Caco-2 (cell line): ENCODE data around the gene CDK14. TPM values are rescaled to one million over a fixed set of nuclear protein-coding genes. Genes with fewer than 3 reads are reported as not detected.

Source experiments
- BruUV-seq: library from RNA; stranded (reverse); fragments of 400-500 nt; replicated peaks from 2 replicates; lab custom pipeline; 2021; lab: Mats Ljungman, UMichigan
- CTCF ChIA-PET: fragments of 300-600 bp; sonication (Branson Sonifier 250); formaldehyde crosslinking; loops from one replicate; lab custom pipeline; 2022; ENCODE audit warnings: antibody characterized with exemption; lab: Charles Lee
- POLR2A ChIA-PET: fragments of 300-600 bp; sonication (Branson Sonifier 250); formaldehyde crosslinking; loops from one replicate; lab custom pipeline; 2022; ENCODE audit warnings: antibody characterized with exemption; lab: Charles Lee
- DNase-seq, 2 experiments: peaks; one replicate each; pipeline versions ENCODE4 v3.0.0 to v3.0.0-alpha.2; 2020 to 2022
- H3K27me3 ChIP-seq: replicated peaks from 2 replicates; pipeline ENCODE4 v1.6.0; 2011; ENCODE audit warnings: low read length; ENCODE audit not compliant: control insufficient read depth, insufficient read depth
- H3K36me3 ChIP-seq: 2 replicates; pipeline ENCODE4 v1.5.1; 2011; ENCODE audit warnings: low read length; ENCODE audit not compliant: control insufficient read depth, insufficient read depth
- H3K4me1 ChIP-seq: fragments of 250-450 bp; sonication (Bioruptor Pico); 2 replicates; pipeline ENCODE4 v1.5.1; 2020; ENCODE audit warnings: mild to moderate bottlenecking
- H3K4me3 ChIP-seq: 2 replicates; pipeline ENCODE4 v1.5.1; 2011; ENCODE audit warnings: low read depth, mild to moderate bottlenecking, control low read depth, low read length
- H3K9me3 ChIP-seq: fragments of 250-450 bp; sonication (Bioruptor Pico); 2 replicates; pipeline ENCODE4 v1.5.1; 2020; ENCODE audit warnings: mild to moderate bottlenecking, moderate library complexity
- H3K27ac Mint-ChIP-seq: one replicate; pipeline ENCODE4 v1.8.0; 2022; ENCODE audit warnings: mixed read lengths; ENCODE audit not compliant: unreplicated experiment
- H3K27me3 Mint-ChIP-seq: one replicate; pipeline ENCODE4 v1.8.0; 2022; ENCODE audit warnings: mixed read lengths; ENCODE audit not compliant: insufficient read depth, unreplicated experiment
- H3K36me3 Mint-ChIP-seq: one replicate; pipeline ENCODE4 v1.8.0; 2022; ENCODE audit warnings: mild to moderate bottlenecking, mixed read lengths; ENCODE audit not compliant: insufficient read depth, unreplicated experiment
- H3K4me1 Mint-ChIP-seq: one replicate; pipeline ENCODE4 v1.8.0; 2022; ENCODE audit warnings: low read depth, mixed read lengths; ENCODE audit not compliant: unreplicated experiment
- H3K4me3 Mint-ChIP-seq: one replicate; pipeline ENCODE4 v1.8.0; 2022; ENCODE audit warnings: mild to moderate bottlenecking, moderate library complexity, mixed read lengths; ENCODE audit not compliant: unreplicated experiment
- H3K9me3 Mint-ChIP-seq: one replicate; pipeline ENCODE4 v1.8.0; 2022; ENCODE audit warnings: mixed read lengths; ENCODE audit not compliant: unreplicated experiment
- intact Hi-C: fragments of 100-400 bp; cut with micrococcal nuclease; formaldehyde crosslinking; loops from one replicate; pipeline ENCODE4 v1.10.0; 2022; ENCODE audit not compliant: unreplicated experiment
- total RNA-seq: library from RNA; stranded (reverse); gene quantifications from 2 replicates; pipeline ENCODE4 v1.2.3, GENCODE V29; 2022
- TF ChIP-seq, protein P1 (sequence below), 2 experiments: fragments of 200-600 bp in 1 of 2; IDR thresholded peaks; 1 replicate in 1 of 2; 2 replicates in 1 of 2; pipeline versions ENCODE4 v1.5.1 to v1.8.0; 2011 to 2022; ENCODE audit warnings: antibody characterized with exemption in 1 of 2, control low read depth in 1 of 2, inconsistent platforms in 1 of 2, low read depth in 1 of 2, low read length in 1 of 2, mild to moderate bottlenecking in 1 of 2, moderate library complexity in 1 of 2; ENCODE audit not compliant: insufficient read depth in 1 of 2, severe bottlenecking in 1 of 2, unreplicated experiment in 1 of 2

The CDK14 gene
- total RNA-seq, 1 experiment from 2014 or later = 18.2 TPM

GRCh38 chr7:90710466-90710850, 114.3 kb downstream of the CDK14 start:
- CTCF ChIA-PET = no interaction called here
- POLR2A ChIA-PET = no interaction called here
- no peaks in the 10 kb centered on the region for H3K9me3 ChIP-seq
- peaks cover 42% of the 10 kb centered on the region for H3K4me1 Mint-ChIP-seq
- H3K9me3 Mint-ChIP-seq = no peaks in the 10 kb centered on the region
- H3K4me1 ChIP-seq = peaks cover 23% of the 10 kb centered on the region
- H3K4me3 ChIP-seq = no peak overlapping the region
- intact Hi-C loops = loop anchor here (10.0 kb wide), 1 partner anchor 194 kb away; no protein-coding TSS in a partner anchor
- H3K27me3 Mint-ChIP-seq = no peaks in the 10 kb centered on the region
- H3K27ac Mint-ChIP-seq = no peak overlapping the region
- no TSS peak for BruUV-seq
- TF ChIP-seq, protein P1, sequence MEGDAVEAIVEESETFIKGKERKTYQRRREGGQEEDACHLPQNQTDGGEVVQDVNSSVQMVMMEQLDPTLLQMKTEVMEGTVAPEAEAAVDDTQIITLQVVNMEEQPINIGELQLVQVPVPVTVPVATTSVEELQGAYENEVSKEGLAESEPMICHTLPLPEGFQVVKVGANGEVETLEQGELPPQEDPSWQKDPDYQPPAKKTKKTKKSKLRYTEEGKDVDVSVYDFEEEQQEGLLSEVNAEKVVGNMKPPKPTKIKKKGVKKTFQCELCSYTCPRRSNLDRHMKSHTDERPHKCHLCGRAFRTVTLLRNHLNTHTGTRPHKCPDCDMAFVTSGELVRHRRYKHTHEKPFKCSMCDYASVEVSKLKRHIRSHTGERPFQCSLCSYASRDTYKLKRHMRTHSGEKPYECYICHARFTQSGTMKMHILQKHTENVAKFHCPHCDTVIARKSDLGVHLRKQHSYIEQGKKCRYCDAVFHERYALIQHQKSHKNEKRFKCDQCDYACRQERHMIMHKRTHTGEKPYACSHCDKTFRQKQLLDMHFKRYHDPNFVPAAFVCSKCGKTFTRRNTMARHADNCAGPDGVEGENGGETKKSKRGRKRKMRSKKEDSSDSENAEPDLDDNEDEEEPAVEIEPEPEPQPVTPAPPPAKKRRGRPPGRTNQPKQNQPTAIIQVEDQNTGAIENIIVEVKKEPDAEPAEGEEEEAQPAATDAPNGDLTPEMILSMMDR (IDR thresholded peaks at IDR 0.05; ENCODE audit: insufficient read depth in 1 of 2, low read depth in 1 of 2, low read length in 1 of 2, severe bottlenecking in 1 of 2, unreplicated experiment in 1 of 2) = no peak
- H3K36me3 ChIP-seq = no peaks in the 10 kb centered on the region; the same call in 1 of the 2 replicates
- no peak for DNase-seq
- no peaks in the 10 kb centered on the region for H3K27me3 ChIP-seq
- no peak overlapping the region for H3K4me3 Mint-ChIP-seq
- no peaks in the 10 kb centered on the region for H3K36me3 Mint-ChIP-seq

DNA sequence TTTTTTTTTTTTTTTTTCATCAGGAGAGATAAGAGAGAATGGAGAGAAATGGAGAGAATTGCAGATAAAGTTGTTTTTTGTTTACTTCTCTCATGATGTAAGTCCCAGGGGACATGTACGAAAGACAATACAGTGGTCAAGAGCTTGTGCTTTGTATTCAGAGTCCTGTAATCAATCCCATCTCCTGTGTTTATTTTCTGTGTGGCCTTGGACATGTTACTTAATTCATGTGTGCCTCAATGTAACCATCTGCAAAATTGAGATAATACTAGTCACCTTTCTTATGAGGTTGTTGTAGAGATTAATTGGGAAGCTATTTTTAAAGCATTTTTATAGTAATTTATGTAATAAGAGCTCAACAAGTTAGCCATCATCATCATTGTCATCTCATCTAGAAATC, 117.5 kb downstream of the CDK14 start:
- Histone ChIP-seq H3K36me3 (no peaks in the 10 kb centered on the region; the same call in 1 of the 2 replicates), H3K27me3 (no peaks in the 10 kb centered on the region), H3K4me3 (no peak overlapping the region), H3K9me3 (no peaks in the 10 kb centered on the region), H3K4me1 (peaks cover 31% of the 10 kb centered on the region)
- Mint-ChIP-seq H3K36me3 (no peaks in the 10 kb centered on the region), H3K4me1 (peaks cover 44% of the 10 kb centered on the region), H3K9me3 (no peaks in the 10 kb centered on the region), H3K27me3 (no peaks in the 10 kb centered on the region), H3K4me3 (no peak overlapping the region), H3K27ac (no peak overlapping the region)
- no TSS peak for BruUV-seq
- intact Hi-C loops = loop anchor here (10.0 kb wide), 1 partner anchor 191 kb away; no protein-coding TSS in a partner anchor
- CTCF ChIA-PET = no interaction called here
- DNase-seq = no peak
- POLR2A ChIA-PET = no interaction called here
- TF ChIP-seq, protein P1 (IDR thresholded peaks at IDR 0.05; ENCODE audit: insufficient read depth in 1 of 2, low read depth in 1 of 2, low read length in 1 of 2, severe bottlenecking in 1 of 2, unreplicated experiment in 1 of 2) = no peak

GRCh38 chr7:90715067-90715466, 118.9 kb downstream of the CDK14 start:
- BruUV-seq = no TSS peak
- TF ChIP-seq, protein P1 (IDR thresholded peaks at IDR 0.05; ENCODE audit: insufficient read depth in 1 of 2, low read depth in 1 of 2, low read length in 1 of 2, severe bottlenecking in 1 of 2, unreplicated experiment in 1 of 2) = no peak
- no peaks in the 10 kb centered on the region; the same call in 1 of the 2 replicates for H3K36me3 ChIP-seq
- no peak for DNase-seq
- CTCF ChIA-PET = no interaction called here
- peaks cover 35% of the 10 kb centered on the region for H3K4me1 Mint-ChIP-seq
- no peak overlapping the region for H3K4me3 Mint-ChIP-seq
- POLR2A ChIA-PET = no interaction called here
- H3K9me3 ChIP-seq = no peaks in the 10 kb centered on the region
- peaks cover 46% of the 10 kb centered on the region for H3K4me1 ChIP-seq
- no peak overlapping the region for H3K4me3 ChIP-seq
- H3K9me3 Mint-ChIP-seq = no peaks in the 10 kb centered on the region
- intact Hi-C loops = loop anchor here (5.0 to 10.0 kb wide), 2 partner anchors 37 to 190 kb away; no protein-coding TSS in a partner anchor
- no peaks in the 10 kb centered on the region for H3K27me3 Mint-ChIP-seq
- H3K27ac Mint-ChIP-seq = peak overlapping the region; percentile 51
- no peaks in the 10 kb centered on the region for H3K27me3 ChIP-seq
- H3K36me3 Mint-ChIP-seq = no peaks in the 10 kb centered on the region
